ENCODE results near the gene SESTD1.

The SESTD1 gene

GRCh38 chr2:179264368-179265081 lies at the start of gene SESTD1:
Gene SESTD1 (minus strand): TSS chr2:179264832. CDS start chr2:179191841, 72,991 bp downstream.
- TF ChIP-seq CTCF (IDR thresholded peaks at IDR 0.05; ENCODE audit: borderline replicate concordance, insufficient read depth, low read depth, low read length), result no peak
- peak within 1 kb of the TSS; percentile 53 for H3K4me3 ChIP-seq (ENCODE audit: low read depth, low read length)

- no peak for TF ChIP-seq CTCF (IDR thresholded peaks at IDR 0.05; ENCODE audit: borderline replicate concordance, insufficient read depth, low read depth, low read length)
Observed at GRCh38 chr2:179313057-179313456, 48.4 kb upstream of the SESTD1 start.

GRCh38 chr2:179311101-179311500 lies 46.5 kb upstream of the SESTD1 start:
- TF ChIP-seq CTCF (IDR thresholded peaks at IDR 0.05; ENCODE audit: borderline replicate concordance, insufficient read depth, low read depth, low read length), result no peak
- H3K4me3 ChIP-seq (ENCODE audit: low read depth, low read length), result no peak overlapping the region

More at GRCh38 chr2:179313057-179313456, 48.4 kb upstream of the SESTD1 start:
- H3K4me3 ChIP-seq (ENCODE audit: low read depth, low read length), result no peak overlapping the region

- TF ChIP-seq CTCF (IDR thresholded peaks at IDR 0.05; ENCODE audit: borderline replicate concordance, insufficient read depth, low read depth, low read length), result no peak
- H3K4me3 ChIP-seq (ENCODE audit: low read depth, low read length), result no peak overlapping the region
Observed at GRCh38 chr2:179307616-179308371, 43.2 kb upstream of the SESTD1 start.

- no peak for TF ChIP-seq CTCF (IDR thresholded peaks at IDR 0.05; ENCODE audit: borderline replicate concordance, insufficient read depth, low read depth, low read length)
- no peak overlapping the region for H3K4me3 ChIP-seq (ENCODE audit: low read depth, low read length)
Observed at GRCh38 chr2:179305125-179305524, 40.5 kb upstream of the SESTD1 start.

- TF ChIP-seq CTCF (IDR thresholded peaks at IDR 0.05; ENCODE audit: borderline replicate concordance, insufficient read depth, low read depth, low read length), result no peak
- no peak overlapping the region for H3K4me3 ChIP-seq (ENCODE audit: low read depth, low read length)
Observed at GRCh38 chr2:179304424-179304823, 39.8 kb upstream of the SESTD1 start.
